NCI-H1105 (cell line): ENCODE results near the gene MEGF9.
"Not testable (repeated sequence)": the region's sequence is repeated elsewhere in the genome, so short reads cannot be mapped to it uniquely, and the experiment has no call there.

ENCODE experiments used
- DNase-seq: peaks from one replicate; lab custom pipeline; 2025; lab: John Stamatoyannopoulos, UW

Gene MEGF9

GRCh38 chr9:120714088-120714845, at the start of gene MEGF9:
MEGF9 (minus strand) TSS chr9:120714470; CDS start chr9:120714358, 112 bp downstream.
- DNase-seq: peak; percentile 96

- no peak for DNase-seq
These were observed 46.7 kb upstream of the MEGF9 start for GRCh38 chr9:120761006-120761405.

GRCh38 chr9:120759755-120760400, 45.6 kb upstream of the MEGF9 start:
- DNase-seq: no peak

GRCh38 chr9:120758544-120758943, 44.3 kb upstream of the MEGF9 start:
- DNase-seq: no peak

- no peak for DNase-seq
These were observed 43.0 kb upstream of the MEGF9 start for GRCh38 chr9:120757026-120757913.

GRCh38 chr9:120756531-120756930, 42.3 kb upstream of the MEGF9 start:
- DNase-seq: no peak

- peak; percentile 35 for DNase-seq
These were observed 41.7 kb upstream of the MEGF9 start for GRCh38 chr9:120755810-120756434.

GRCh38 chr9:120755044-120755443, 40.8 kb upstream of the MEGF9 start:
- no peak for DNase-seq

GRCh38 chr9:120750421-120750820, 36.2 kb upstream of the MEGF9 start:
- DNase-seq: no peak

- not testable (repeated sequence) for DNase-seq
These were observed 32.1 kb upstream of the MEGF9 start for GRCh38 chr9:120746366-120746765.

- DNase-seq: no peak
These were observed 31.0 kb upstream of the MEGF9 start for GRCh38 chr9:120745278-120745677.

- DNase-seq: no peak
These were observed 28.7 kb upstream of the MEGF9 start for GRCh38 chr9:120742951-120743416.

- no peak for DNase-seq
These were observed 27.4 kb upstream of the MEGF9 start for GRCh38 chr9:120741701-120742100.

GRCh38 chr9:120741191-120741590, 26.9 kb upstream of the MEGF9 start:
- no peak for DNase-seq

GRCh38 chr9:120740132-120740531, 25.9 kb upstream of the MEGF9 start:
- no peak for DNase-seq

- DNase-seq: no peak
These were observed 23.3 kb upstream of the MEGF9 start for GRCh38 chr9:120737416-120738165.

GRCh38 chr9:120736881-120737280, 22.6 kb upstream of the MEGF9 start:
- no peak for DNase-seq

GRCh38 chr9:120735415-120736126, 21.3 kb upstream of the MEGF9 start:
- no peak for DNase-seq

GRCh38 chr9:120734607-120735410, 20.5 kb upstream of the MEGF9 start:
- DNase-seq: no peak

- no peak for DNase-seq
These were observed 18.9 kb upstream of the MEGF9 start for GRCh38 chr9:120733190-120733589.
